Activated T-cell treated with anti-CD3 and anti-CD28 coated beads, Interleukin-2, amount 50 U/mL, for 4 hours (primary cell): ENCODE measurements around the gene CYP24A1. TPM values are rescaled to one million over a fixed set of nuclear protein-coding genes. Genes with fewer than 3 reads are reported as not detected.

Source experiments
- ATAC-seq, 2 donors: fragments of 200-7000 bp; cut with Tn5 transposase; one replicate each; pipeline ENCODE4 v1.10.0; 2021
- DNase-seq: peaks from one replicate; pipeline ENCODE4 v3.0.0-alpha.2; 2020
- H3K27me3 Mint-ChIP-seq: one replicate; pipeline ENCODE4 v1.8.0; 2021; ENCODE audit warnings: low read depth, mixed read lengths
- H3K36me3 Mint-ChIP-seq: one replicate; pipeline ENCODE4 v1.8.0; 2022; ENCODE audit warnings: mixed read lengths; ENCODE audit not compliant: insufficient read depth
- H3K4me1 Mint-ChIP-seq: one replicate; pipeline ENCODE4 v1.8.0; 2021; ENCODE audit warnings: low read depth, mixed read lengths
- H3K4me3 Mint-ChIP-seq: one replicate; pipeline ENCODE4 v1.8.0; 2021; ENCODE audit warnings: mild to moderate bottlenecking, moderate library complexity, mixed read lengths
- H3K9me3 Mint-ChIP-seq: one replicate; pipeline ENCODE4 v1.8.0; 2021; ENCODE audit warnings: mixed read lengths
- total RNA-seq, 3 donors: library from RNA; stranded (reverse); gene quantifications; one replicate each; pipeline ENCODE4 v1.2.1, GENCODE V29; 2021

CYP24A1 gene
- total RNA-seq, 3 donors from 2014 or later = not detected

- Mint-ChIP-seq H3K4me3 (peak overlapping the region; percentile 88), H3K27me3 (no peaks in the 10 kb centered on the region), H3K4me1 (peaks cover 34% of the 10 kb centered on the region), H3K36me3 (no peaks in the 10 kb centered on the region), H3K9me3 (no peaks in the 10 kb centered on the region)
- DNase-seq (no peak), ATAC-seq (peak; percentile 32 to 36)
These were observed 34.9 kb upstream of the CYP24A1 start for GRCh38 chr20:54208548-54209176.

- DNase-seq (peak; percentile 67), ATAC-seq (peak; percentile 88 to 92)
- H3K9me3 Mint-ChIP-seq = no peaks in the 10 kb centered on the region
- H3K4me3 Mint-ChIP-seq = peak within 1 kb of the TSS; percentile 96
- H3K36me3 Mint-ChIP-seq = no peaks in the 10 kb centered on the region
- H3K4me1 Mint-ChIP-seq = peaks cover 33% of the 10 kb centered on the region
- H3K27me3 Mint-ChIP-seq = no peaks in the 10 kb centered on the region
These were observed 34.2 kb upstream of the CYP24A1 start, which contains the start of gene PFDN4 for GRCh38 chr20:54207743-54208547. Gene PFDN4, plus strand, starts transcription at chr20:54208087. Its CDS starts 14 bp downstream, at chr20:54208101.

GRCh38 chr20:54207053-54207742 lies 33.4 kb upstream of the CYP24A1 start:
- Mint-ChIP-seq H3K27me3 (no peaks in the 10 kb centered on the region), H3K4me3 (peak overlapping the region; percentile 96), H3K36me3 (no peaks in the 10 kb centered on the region), H3K4me1 (peaks cover 31% of the 10 kb centered on the region), H3K9me3 (no peaks in the 10 kb centered on the region)
- ATAC-seq = no peak
- DNase-seq = no peak

- H3K27me3 Mint-ChIP-seq = no peaks in the 10 kb centered on the region
- H3K36me3 Mint-ChIP-seq = no peaks in the 10 kb centered on the region
- H3K4me3 Mint-ChIP-seq = no peak overlapping the region
- peaks cover 25% of the 10 kb centered on the region for H3K4me1 Mint-ChIP-seq
- ATAC-seq (no peak), DNase-seq (no peak)
- H3K9me3 Mint-ChIP-seq = no peaks in the 10 kb centered on the region
These were observed 31.7 kb upstream of the CYP24A1 start for GRCh38 chr20:54205450-54205849.

- Mint-ChIP-seq H3K9me3 (no peaks in the 10 kb centered on the region), H3K4me3 (no peak overlapping the region), H3K27me3 (no peaks in the 10 kb centered on the region), H3K4me1 (peaks cover 15% of the 10 kb centered on the region), H3K36me3 (no peaks in the 10 kb centered on the region)
- ATAC-seq (no peak), DNase-seq (no peak)
These were observed 30.7 kb upstream of the CYP24A1 start for GRCh38 chr20:54204481-54204880.

GRCh38 chr20:54204063-54204462 lies 30.3 kb upstream of the CYP24A1 start:
- Mint-ChIP-seq H3K4me3 (no peak overlapping the region), H3K4me1 (peaks cover 12% of the 10 kb centered on the region)
- DNase-seq = no peak

GRCh38 chr20:54203281-54203680 lies 29.5 kb upstream of the CYP24A1 start:
- H3K4me1 Mint-ChIP-seq = peaks cover 7% of the 10 kb centered on the region
- no peak overlapping the region for H3K4me3 Mint-ChIP-seq
- DNase-seq (no peak), ATAC-seq (no peak)
- no peaks in the 10 kb centered on the region for H3K27me3 Mint-ChIP-seq
- H3K36me3 Mint-ChIP-seq = no peaks in the 10 kb centered on the region
- H3K9me3 Mint-ChIP-seq = no peaks in the 10 kb centered on the region

More at GRCh38 chr20:54204063-54204462, 30.3 kb upstream of the CYP24A1 start:
- no peaks in the 10 kb centered on the region for H3K9me3 Mint-ChIP-seq
- no peak for ATAC-seq
- no peaks in the 10 kb centered on the region for H3K36me3 Mint-ChIP-seq
- H3K27me3 Mint-ChIP-seq = no peaks in the 10 kb centered on the region

- Mint-ChIP-seq H3K36me3 (no peaks in the 10 kb centered on the region), H3K27me3 (no peaks in the 10 kb centered on the region), H3K4me3 (no peak overlapping the region), H3K4me1 (peaks cover 5% of the 10 kb centered on the region), H3K9me3 (no peaks in the 10 kb centered on the region)
- DNase-seq = no peak
- ATAC-seq = no peak
These were observed 27.6 kb upstream of the CYP24A1 start for GRCh38 chr20:54201268-54201846.

GRCh38 chr20:54200487-54201267 lies 26.9 kb upstream of the CYP24A1 start:
- Mint-ChIP-seq H3K36me3 (no peaks in the 10 kb centered on the region), H3K9me3 (no peaks in the 10 kb centered on the region), H3K27me3 (no peaks in the 10 kb centered on the region), H3K4me1 (peaks cover 1% of the 10 kb centered on the region), H3K4me3 (no peak overlapping the region)
- no peak for DNase-seq
- ATAC-seq = no peak

- DNase-seq (peak; percentile 61), ATAC-seq (peak; percentile 41 to 53)
- H3K27me3 Mint-ChIP-seq = no peaks in the 10 kb centered on the region
- H3K4me3 Mint-ChIP-seq = no peak overlapping the region
- no peaks in the 10 kb centered on the region for H3K4me1 Mint-ChIP-seq
- no peaks in the 10 kb centered on the region for H3K36me3 Mint-ChIP-seq
- H3K9me3 Mint-ChIP-seq = no peaks in the 10 kb centered on the region
These were observed 26.0 kb upstream of the CYP24A1 start for GRCh38 chr20:54199721-54200176.

GRCh38 chr20:54199283-54199682 lies 25.5 kb upstream of the CYP24A1 start:
- peak in 1 of 2 donors; percentile 14 for ATAC-seq
- H3K9me3 Mint-ChIP-seq = no peaks in the 10 kb centered on the region
- DNase-seq = no peak
- H3K36me3 Mint-ChIP-seq = no peaks in the 10 kb centered on the region
- no peaks in the 10 kb centered on the region for H3K27me3 Mint-ChIP-seq
- H3K4me3 Mint-ChIP-seq = no peak overlapping the region
- no peaks in the 10 kb centered on the region for H3K4me1 Mint-ChIP-seq

GRCh38 chr20:54197621-54198604 lies 24.1 kb upstream of the CYP24A1 start:
- Mint-ChIP-seq H3K27me3 (no peaks in the 10 kb centered on the region), H3K4me3 (no peak overlapping the region), H3K36me3 (no peaks in the 10 kb centered on the region), H3K9me3 (no peaks in the 10 kb centered on the region), H3K4me1 (no peaks in the 10 kb centered on the region)
- no peak for ATAC-seq
- no peak for DNase-seq
